Adipocyte (in vitro differentiated cells): Measurements from ENCODE around the gene MLLT10.
A peak's percentile ranks its signal among the peaks of the same experiment; 100 is the strongest.

Experiments
- DNase-seq: peaks from one replicate; pipeline ENCODE4 v3.0.0-alpha.2; 2015; ENCODE audit warnings: low read depth
- H3K27me3 ChIP-seq: replicated peaks from 2 replicates; pipeline ENCODE4 v1.7.0; 2013; ENCODE audit warnings: mild to moderate bottlenecking, low read length, moderate library complexity; ENCODE audit not compliant: control insufficient read depth, insufficient read depth
- H3K36me3 ChIP-seq: 2 replicates; pipeline ENCODE4 v1.7.0; 2013; ENCODE audit warnings: low read length, mild to moderate bottlenecking, moderate library complexity; ENCODE audit not compliant: control insufficient read depth, insufficient read depth, severe bottlenecking
- H3K4me1 ChIP-seq: 2 replicates; pipeline ENCODE4 v1.7.0; 2013; ENCODE audit warnings: mild to moderate bottlenecking, low read length, moderate library complexity; ENCODE audit not compliant: control insufficient read depth, insufficient read depth
- H3K4me3 ChIP-seq: 2 replicates; pipeline ENCODE4 v1.7.0; 2013; ENCODE audit warnings: mild to moderate bottlenecking, low read length, moderate library complexity
- H3K9ac ChIP-seq: 2 replicates; pipeline ENCODE4 v1.7.0; 2013; ENCODE audit warnings: mild to moderate bottlenecking, low read length, moderate library complexity
- H3K9me3 ChIP-seq: 2 replicates; pipeline ENCODE4 v1.7.0; 2013; ENCODE audit warnings: mild to moderate bottlenecking, low read length, moderate library complexity; ENCODE audit not compliant: control insufficient read depth

The MLLT10 gene

GRCh38 chr10:21519397-21519933, 14.6 kb upstream of the MLLT10 start:
- DNase-seq = peak; percentile 14
- Histone ChIP-seq H3K9ac (peak overlapping the region; percentile 85), H3K36me3 (no peaks in the 10 kb centered on the region), H3K4me1 (peaks cover 34% of the 10 kb centered on the region), H3K9me3 (no peaks in the 10 kb centered on the region), H3K27me3 (no peaks in the 10 kb centered on the region), H3K4me3 (peak overlapping the region; percentile 82)

DNA sequence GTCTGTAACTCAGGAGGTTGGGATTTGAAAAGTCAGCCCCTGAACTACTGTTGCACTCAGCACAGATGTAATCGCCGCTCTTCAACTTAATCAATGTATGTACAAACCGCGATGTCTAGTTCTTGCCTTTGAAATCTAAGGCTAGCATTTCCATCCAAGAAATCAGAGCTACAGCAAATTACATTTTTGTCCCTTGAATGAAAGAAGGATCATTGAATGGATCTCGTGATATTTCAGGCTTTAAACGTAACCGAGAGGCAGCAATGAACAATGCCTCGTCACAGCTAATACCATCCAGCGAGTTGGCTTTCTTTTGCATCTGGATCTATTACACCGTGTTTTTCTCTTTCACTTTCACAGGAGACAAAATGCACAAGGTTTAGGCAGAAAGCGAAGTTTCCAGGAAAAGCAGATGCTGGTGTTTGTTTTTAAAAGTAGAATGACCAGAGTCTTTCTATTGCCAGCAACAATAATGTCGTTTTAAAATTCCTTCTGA, 14.0 kb upstream of the MLLT10 start:
- peak overlapping the region; percentile 82 for H3K4me3 ChIP-seq
- no peaks in the 10 kb centered on the region for H3K36me3 ChIP-seq
- peak overlapping the region; percentile 85 for H3K9ac ChIP-seq
- peak; percentile 76 for DNase-seq
- no peaks in the 10 kb centered on the region for H3K27me3 ChIP-seq
- H3K4me1 ChIP-seq = peaks cover 34% of the 10 kb centered on the region
- H3K9me3 ChIP-seq = no peaks in the 10 kb centered on the region

GRCh38 chr10:21520509-21520908, 13.5 kb upstream of the MLLT10 start:
- H3K4me3 ChIP-seq = peak overlapping the region; percentile 39
- no peaks in the 10 kb centered on the region for H3K36me3 ChIP-seq
- no peaks in the 10 kb centered on the region for H3K9me3 ChIP-seq
- peak overlapping the region; percentile 1 for H3K9ac ChIP-seq
- DNase-seq = no peak
- H3K4me1 ChIP-seq = peaks cover 34% of the 10 kb centered on the region
- no peaks in the 10 kb centered on the region for H3K27me3 ChIP-seq

- Histone ChIP-seq H3K4me3 (no peak overlapping the region), H3K9me3 (no peaks in the 10 kb centered on the region), H3K27me3 (no peaks in the 10 kb centered on the region)
Measured at GRCh38 chr10:21520949-21521348, 13.1 kb upstream of the MLLT10 start.

DNA sequence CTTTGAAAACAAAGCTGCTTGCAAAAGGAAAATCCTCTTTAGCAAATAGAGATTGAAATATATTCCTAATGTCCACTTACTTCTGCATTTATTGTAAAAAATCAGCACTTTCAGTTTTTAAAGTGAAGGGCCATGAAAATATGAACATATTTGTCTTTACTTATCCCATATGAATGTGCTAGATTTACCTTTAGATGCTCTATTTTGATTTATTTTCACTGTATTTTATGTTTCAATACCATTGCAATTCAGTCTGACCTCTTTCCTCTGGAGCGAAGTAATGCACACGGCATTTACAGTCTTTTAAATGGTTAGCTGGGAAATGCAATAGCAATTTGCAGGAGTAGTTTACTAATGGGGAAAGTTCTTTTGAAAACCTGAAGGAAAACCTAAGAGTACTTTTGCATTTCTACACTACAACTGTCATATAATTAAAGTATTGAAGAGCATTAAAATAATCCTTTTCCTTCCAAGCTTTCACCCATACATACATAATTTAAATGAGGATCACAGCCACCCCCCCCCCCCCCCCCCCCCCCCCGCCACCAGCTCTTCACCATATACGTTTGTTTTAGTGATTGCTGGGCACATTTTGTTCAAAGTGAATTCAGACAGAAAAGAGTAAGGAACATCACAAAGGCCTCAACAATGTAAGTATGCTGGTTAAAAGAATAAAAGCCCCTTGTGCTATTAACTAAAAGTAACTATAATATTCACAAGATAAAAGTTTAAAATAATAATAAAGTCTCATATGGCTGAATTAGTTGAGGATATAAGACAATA, 12.1 kb upstream of the MLLT10 start:
- Histone ChIP-seq H3K9me3 (no peaks in the 10 kb centered on the region), H3K4me1 (peaks cover 31% of the 10 kb centered on the region), H3K27me3 (no peaks in the 10 kb centered on the region), H3K9ac (no peak overlapping the region), H3K4me3 (no peak overlapping the region), H3K36me3 (no peaks in the 10 kb centered on the region)
- no peak for DNase-seq

More at GRCh38 chr10:21520949-21521348, 13.1 kb upstream of the MLLT10 start:
- no peak for DNase-seq
- Histone ChIP-seq H3K4me1 (peaks cover 32% of the 10 kb centered on the region), H3K36me3 (no peaks in the 10 kb centered on the region), H3K9ac (peak overlapping the region; percentile 1)

GRCh38 chr10:21522631-21523406, 11.2 kb upstream of the MLLT10 start:
- H3K9ac ChIP-seq = no peak overlapping the region
- no peaks in the 10 kb centered on the region for H3K9me3 ChIP-seq
- peaks cover 27% of the 10 kb centered on the region for H3K4me1 ChIP-seq
- no peak overlapping the region for H3K4me3 ChIP-seq
- DNase-seq = no peak
- H3K27me3 ChIP-seq = no peaks in the 10 kb centered on the region
- no peaks in the 10 kb centered on the region for H3K36me3 ChIP-seq

DNA sequence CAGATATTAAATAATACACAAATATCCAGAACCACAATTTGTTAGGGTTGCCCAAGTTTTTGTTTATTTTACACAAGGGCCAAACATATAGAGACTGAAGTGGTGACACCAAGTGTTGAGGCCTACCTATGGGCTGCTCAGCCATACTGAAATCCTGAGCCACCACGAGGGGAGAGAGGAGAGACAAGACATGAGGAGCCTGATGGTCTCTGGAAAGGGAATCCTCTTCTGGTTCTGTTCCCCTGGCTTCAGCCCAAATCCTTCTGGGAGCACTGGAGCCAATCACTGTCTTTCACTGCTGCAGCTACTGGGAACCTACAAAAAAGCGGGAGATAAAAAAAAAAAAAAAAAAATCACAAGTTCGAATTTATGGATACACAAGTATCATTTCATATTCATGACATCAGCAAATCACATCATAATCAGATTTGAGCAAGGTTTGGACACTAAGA, 10.4 kb upstream of the MLLT10 start:
- DNase-seq = no peak
- Histone ChIP-seq H3K9ac (peak overlapping the region; percentile 98), H3K4me3 (no peak overlapping the region), H3K4me1 (peaks cover 29% of the 10 kb centered on the region), H3K36me3 (no peaks in the 10 kb centered on the region), H3K27me3 (no peaks in the 10 kb centered on the region), H3K9me3 (no peaks in the 10 kb centered on the region)

DNA sequence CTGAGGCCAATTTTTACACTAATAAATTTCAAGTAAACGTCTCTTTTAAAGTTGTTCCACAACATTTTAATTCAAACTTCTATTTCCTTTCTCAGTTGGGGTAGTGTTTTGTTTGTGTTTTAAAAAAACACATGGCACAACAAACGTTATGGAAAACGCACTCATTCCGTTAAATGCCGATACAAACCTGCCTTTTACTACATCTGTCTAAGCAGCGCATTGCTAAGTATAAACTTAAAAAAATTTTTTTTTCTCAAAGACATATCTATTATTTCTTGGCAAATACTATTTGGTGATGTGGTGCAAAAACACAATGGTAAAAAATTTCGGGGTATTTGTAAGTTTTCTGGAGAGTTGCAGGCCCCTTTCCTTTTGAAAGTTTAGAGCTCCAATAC, 9.9 kb upstream of the MLLT10 start:
- H3K36me3 ChIP-seq = no peaks in the 10 kb centered on the region
- H3K9ac ChIP-seq = peak overlapping the region; percentile 98
- H3K4me1 ChIP-seq = peaks cover 28% of the 10 kb centered on the region
- DNase-seq = no peak
- H3K4me3 ChIP-seq = peak overlapping the region; percentile 91
- no peaks in the 10 kb centered on the region for H3K9me3 ChIP-seq
- H3K27me3 ChIP-seq = no peaks in the 10 kb centered on the region

- Histone ChIP-seq H3K4me3 (peak overlapping the region; percentile 91), H3K9me3 (no peaks in the 10 kb centered on the region), H3K36me3 (no peaks in the 10 kb centered on the region), H3K9ac (peak overlapping the region; percentile 98), H3K4me1 (peaks cover 22% of the 10 kb centered on the region), H3K27me3 (no peaks in the 10 kb centered on the region)
- DNase-seq = peak; percentile 81
Measured at GRCh38 chr10:21524526-21525366, 9.3 kb upstream of the MLLT10 start.

GRCh38 chr10:21525367-21526187, 8.5 kb upstream of the MLLT10 start, which contains the start of gene SKIDA1:
TSS of gene SKIDA1 (minus strand) at chr10:21525682. CDS start at chr10:21517822, 7,860 bp downstream.
- Histone ChIP-seq H3K27me3 (no peaks in the 10 kb centered on the region), H3K4me1 (peaks cover 21% of the 10 kb centered on the region), H3K4me3 (peak within 1 kb of the TSS; percentile 91), H3K9ac (peak within 1 kb of the TSS; percentile 98), H3K36me3 (no peaks in the 10 kb centered on the region), H3K9me3 (no peaks in the 10 kb centered on the region)
- DNase-seq = peak; percentile 90
